ENCODE results near the gene MEF2D. TPM values are rescaled to one million over a fixed set of nuclear protein-coding genes. Genes with fewer than 3 reads are reported as not detected.
A peak's percentile ranks its signal among the peaks of the same experiment; 100 is the strongest.

Gene MEF2D
- total RNA-seq, 1 donor from 2014 or later, result 29.8 TPM

- intact Hi-C loops (cut with micrococcal nuclease), result no loop called here
- DNase-seq, result no peak
- H3K36me3 Mint-ChIP-seq (ENCODE audit: low read depth), result peaks cover 9% of the 10 kb centered on the region
- no peaks in the 10 kb centered on the region for H3K9me3 Mint-ChIP-seq
- no peak overlapping the region for H3K4me3 Mint-ChIP-seq
- peaks cover under 1% of the 10 kb centered on the region for H3K4me1 Mint-ChIP-seq
- H3K27me3 Mint-ChIP-seq, result no peaks in the 10 kb centered on the region
- H3K27ac Mint-ChIP-seq, result no peak overlapping the region
Observed at GRCh38 chr1:156533568-156534220, 33.1 kb upstream of the MEF2D start.

- intact Hi-C loops (cut with micrococcal nuclease), result no loop called here
- no peak for DNase-seq
- Mint-ChIP-seq H3K27ac (no peak overlapping the region), H3K36me3 (ENCODE audit: low read depth) (peaks cover 5% of the 10 kb centered on the region), H3K27me3 (no peaks in the 10 kb centered on the region), H3K4me3 (no peak overlapping the region), H3K9me3 (no peaks in the 10 kb centered on the region), H3K4me1 (peaks cover 9% of the 10 kb centered on the region)
Observed at GRCh38 chr1:156532374-156532773, 31.8 kb upstream of the MEF2D start.

GRCh38 chr1:156530006-156530405, 29.4 kb upstream of the MEF2D start:
- Mint-ChIP-seq H3K27me3 (no peaks in the 10 kb centered on the region), H3K9me3 (no peaks in the 10 kb centered on the region), H3K36me3 (ENCODE audit: low read depth) (peaks cover 12% of the 10 kb centered on the region), H3K4me1 (peaks cover 16% of the 10 kb centered on the region), H3K27ac (no peak overlapping the region), H3K4me3 (no peak overlapping the region)
- DNase-seq, result no peak
- intact Hi-C loops (cut with micrococcal nuclease), result no loop called here

GRCh38 chr1:156528875-156529425, 28.4 kb upstream of the MEF2D start:
- intact Hi-C loops (cut with micrococcal nuclease), result loop anchor here (5.0 kb wide), 1 partner anchor 38 kb away; no protein-coding TSS in a partner anchor
- Mint-ChIP-seq H3K36me3 (ENCODE audit: low read depth) (peaks cover 12% of the 10 kb centered on the region), H3K9me3 (no peaks in the 10 kb centered on the region), H3K4me1 (peaks cover 27% of the 10 kb centered on the region), H3K27me3 (no peaks in the 10 kb centered on the region), H3K27ac (no peak overlapping the region), H3K4me3 (no peak overlapping the region)
- no peak for DNase-seq

GRCh38 chr1:156528231-156528630, 27.7 kb upstream of the MEF2D start:
- intact Hi-C loops (cut with micrococcal nuclease), result loop anchor here (5.0 kb wide), 1 partner anchor 39 kb away; no protein-coding TSS in a partner anchor
- Mint-ChIP-seq H3K9me3 (no peaks in the 10 kb centered on the region), H3K4me1 (peaks cover 29% of the 10 kb centered on the region), H3K27me3 (no peaks in the 10 kb centered on the region), H3K36me3 (ENCODE audit: low read depth) (peaks cover 12% of the 10 kb centered on the region), H3K27ac (no peak overlapping the region), H3K4me3 (no peak overlapping the region)
- DNase-seq, result no peak

- Mint-ChIP-seq H3K27me3 (no peaks in the 10 kb centered on the region), H3K36me3 (ENCODE audit: low read depth) (peaks cover 10% of the 10 kb centered on the region), H3K4me3 (no peak overlapping the region), H3K9me3 (no peaks in the 10 kb centered on the region), H3K4me1 (peaks cover 29% of the 10 kb centered on the region), H3K27ac (no peak overlapping the region)
- DNase-seq, result no peak
- intact Hi-C loops (cut with micrococcal nuclease), result loop anchor here (5.0 kb wide), 1 partner anchor 40 kb away; no protein-coding TSS in a partner anchor
Observed at GRCh38 chr1:156527584-156527983, 27.0 kb upstream of the MEF2D start.

- Mint-ChIP-seq H3K9me3 (no peaks in the 10 kb centered on the region), H3K4me1 (peaks cover 29% of the 10 kb centered on the region), H3K27ac (no peak overlapping the region), H3K36me3 (ENCODE audit: low read depth) (peaks cover 10% of the 10 kb centered on the region), H3K4me3 (no peak overlapping the region), H3K27me3 (peaks cover 2% of the 10 kb centered on the region)
- intact Hi-C loops (cut with micrococcal nuclease), result loop anchor here (1.0 to 5.0 kb wide), 2 partner anchors 26 to 41 kb away; partner anchors contain the start of gene MEF2D
- no peak for DNase-seq
Observed at GRCh38 chr1:156525856-156526489, 25.4 kb upstream of the MEF2D start.

GRCh38 chr1:156525071-156525501, 24.5 kb upstream of the MEF2D start:
- Mint-ChIP-seq H3K27me3 (peaks cover 4% of the 10 kb centered on the region), H3K36me3 (ENCODE audit: low read depth) (peaks cover 10% of the 10 kb centered on the region), H3K4me1 (peaks cover 29% of the 10 kb centered on the region), H3K27ac (peak overlapping the region; percentile 10), H3K9me3 (no peaks in the 10 kb centered on the region), H3K4me3 (peak overlapping the region; percentile 51)
- intact Hi-C loops (cut with micrococcal nuclease), result loop anchor here (1.0 to 5.0 kb wide), 2 partner anchors 25 to 42 kb away; partner anchors contain the start of gene MEF2D
- DNase-seq, result no peak

- Mint-ChIP-seq H3K4me1 (peaks cover 29% of the 10 kb centered on the region), H3K27me3 (peaks cover 5% of the 10 kb centered on the region), H3K36me3 (ENCODE audit: low read depth) (peaks cover 10% of the 10 kb centered on the region), H3K27ac (peak overlapping the region; percentile 66), H3K9me3 (no peaks in the 10 kb centered on the region), H3K4me3 (peak overlapping the region; percentile 40)
- intact Hi-C loops (cut with micrococcal nuclease), result loop anchor here (1.0 kb wide), 1 partner anchor 19 kb away; no protein-coding TSS in a partner anchor
- peak; percentile 66 for DNase-seq
Observed at GRCh38 chr1:156524481-156524869, 23.9 kb upstream of the MEF2D start.

GRCh38 chr1:156523801-156524480, 23.4 kb upstream of the MEF2D start:
- Mint-ChIP-seq H3K27me3 (peaks cover 5% of the 10 kb centered on the region), H3K4me1 (peaks cover 29% of the 10 kb centered on the region), H3K27ac (no peak overlapping the region), H3K4me3 (peak overlapping the region; percentile 40), H3K36me3 (ENCODE audit: low read depth) (peaks cover 10% of the 10 kb centered on the region), H3K9me3 (no peaks in the 10 kb centered on the region)
- DNase-seq, result no peak
- intact Hi-C loops (cut with micrococcal nuclease), result loop anchor here (1.0 kb wide), 1 partner anchor 19 kb away; no protein-coding TSS in a partner anchor

- Mint-ChIP-seq H3K27me3 (peaks cover 8% of the 10 kb centered on the region), H3K4me1 (peaks cover 20% of the 10 kb centered on the region), H3K27ac (no peak overlapping the region), H3K9me3 (no peaks in the 10 kb centered on the region), H3K36me3 (ENCODE audit: low read depth) (peaks cover 10% of the 10 kb centered on the region), H3K4me3 (no peak overlapping the region)
- no peak for DNase-seq
- intact Hi-C loops (cut with micrococcal nuclease), result no loop called here
Observed at GRCh38 chr1:156522443-156522970, 21.9 kb upstream of the MEF2D start.

- Mint-ChIP-seq H3K9me3 (no peaks in the 10 kb centered on the region), H3K4me3 (no peak overlapping the region), H3K27me3 (peaks cover 8% of the 10 kb centered on the region), H3K27ac (no peak overlapping the region), H3K4me1 (no peaks in the 10 kb centered on the region), H3K36me3 (ENCODE audit: low read depth) (no peaks in the 10 kb centered on the region)
- no peak for DNase-seq
- intact Hi-C loops (cut with micrococcal nuclease), result no loop called here
Observed at GRCh38 chr1:156517748-156518147, 17.2 kb upstream of the MEF2D start.

- intact Hi-C loops (cut with micrococcal nuclease), result no loop called here
- Mint-ChIP-seq H3K36me3 (ENCODE audit: low read depth) (no peaks in the 10 kb centered on the region), H3K4me3 (no peak overlapping the region), H3K9me3 (no peaks in the 10 kb centered on the region), H3K27me3 (peaks cover 8% of the 10 kb centered on the region), H3K4me1 (peaks cover 4% of the 10 kb centered on the region), H3K27ac (no peak overlapping the region)
- DNase-seq, result no peak
Observed at GRCh38 chr1:156516821-156517220, 16.2 kb upstream of the MEF2D start.

Measured in activated CD4-positive, alpha-beta T cell treated with anti-CD3 and anti-CD28 coated beads, Interleukin-2, amount 10 ng/mL, durations not matched to agents 24 days and 14 days (primary cell).